ENCODE measurements around the gene FGF12.
A peak's percentile ranks its signal among the peaks of the same experiment; 100 is the strongest.

FGF12 gene

GRCh38 chr3:192494174-192494573, 233.2 kb downstream of the FGF12 start:
- DNase-seq (ENCODE audit: low read depth): no peak

GRCh38 chr3:192490720-192491119, 236.6 kb downstream of the FGF12 start:
- DNase-seq (ENCODE audit: low read depth): no peak

- no peak for DNase-seq (ENCODE audit: low read depth)
Observed at GRCh38 chr3:192489579-192489978, 237.8 kb downstream of the FGF12 start.

- DNase-seq (ENCODE audit: low read depth): no peak
Observed at GRCh38 chr3:192487033-192487432, 240.3 kb downstream of the FGF12 start.

- DNase-seq (ENCODE audit: low read depth): no peak
Observed at GRCh38 chr3:192482809-192483208, 244.5 kb downstream of the FGF12 start.

GRCh38 chr3:192482391-192482790, 244.9 kb downstream of the FGF12 start:
- no peak for DNase-seq (ENCODE audit: low read depth)

- DNase-seq (ENCODE audit: low read depth): no peak
Observed at GRCh38 chr3:192481638-192482037, 245.7 kb downstream of the FGF12 start.

- peak; percentile 3 for DNase-seq (ENCODE audit: low read depth)
Observed at GRCh38 chr3:192467230-192468140, 259.9 kb downstream of the FGF12 start.

GRCh38 chr3:192449036-192449435, 278.3 kb downstream of the FGF12 start:
- no peak for DNase-seq (ENCODE audit: low read depth)

GRCh38 chr3:192445770-192446644, 281.3 kb downstream of the FGF12 start:
- no peak for DNase-seq (ENCODE audit: low read depth)

GRCh38 chr3:192444791-192445106, 282.6 kb downstream of the FGF12 start:
- no peak for DNase-seq (ENCODE audit: low read depth)

GRCh38 chr3:192444096-192444790, 283.1 kb downstream of the FGF12 start:
- peak; percentile 2 for DNase-seq (ENCODE audit: low read depth)

GRCh38 chr3:192435241-192435640, 292.1 kb downstream of the FGF12 start:
- no peak for DNase-seq (ENCODE audit: low read depth)

- no peak for DNase-seq (ENCODE audit: low read depth)
Observed at GRCh38 chr3:192434186-192434585, 293.2 kb downstream of the FGF12 start.

GRCh38 chr3:192433704-192434103, 293.6 kb downstream of the FGF12 start:
- no peak for DNase-seq (ENCODE audit: low read depth)

GRCh38 chr3:192422997-192423342, 304.4 kb downstream of the FGF12 start:
- DNase-seq (ENCODE audit: low read depth): no peak

- DNase-seq (ENCODE audit: low read depth): no peak
Observed at GRCh38 chr3:192422321-192422996, 304.9 kb downstream of the FGF12 start.

- DNase-seq (ENCODE audit: low read depth): no peak
Observed at GRCh38 chr3:192419312-192419711, 308.0 kb downstream of the FGF12 start.

- DNase-seq (ENCODE audit: low read depth): no peak
Observed at GRCh38 chr3:192417559-192418055, 309.7 kb downstream of the FGF12 start.

- DNase-seq (ENCODE audit: low read depth): no peak
Observed at GRCh38 chr3:192417017-192417416, 310.3 kb downstream of the FGF12 start.

GRCh38 chr3:192413461-192413860, 313.9 kb downstream of the FGF12 start:
- no peak for DNase-seq (ENCODE audit: low read depth)

- DNase-seq (ENCODE audit: low read depth): no peak
Observed at GRCh38 chr3:192410684-192410960, 316.7 kb downstream of the FGF12 start.

All from activated gamma-delta T cell treated with anti-CD3 and anti-CD28 coated beads, Interleukin-2, amount 50 U/mL, for 16 hours (primary cell).